ENCODE data around the gene C4orf54. TPM values are rescaled to one million over a fixed set of nuclear protein-coding genes. Genes with fewer than 3 reads are reported as not detected.

The C4orf54 gene
- total and polyA plus RNA-seq, 2 of the 8 experiments (the other 6 are each of a cell fraction or from before 2014, with no cell fraction given), result not detected

DNA sequence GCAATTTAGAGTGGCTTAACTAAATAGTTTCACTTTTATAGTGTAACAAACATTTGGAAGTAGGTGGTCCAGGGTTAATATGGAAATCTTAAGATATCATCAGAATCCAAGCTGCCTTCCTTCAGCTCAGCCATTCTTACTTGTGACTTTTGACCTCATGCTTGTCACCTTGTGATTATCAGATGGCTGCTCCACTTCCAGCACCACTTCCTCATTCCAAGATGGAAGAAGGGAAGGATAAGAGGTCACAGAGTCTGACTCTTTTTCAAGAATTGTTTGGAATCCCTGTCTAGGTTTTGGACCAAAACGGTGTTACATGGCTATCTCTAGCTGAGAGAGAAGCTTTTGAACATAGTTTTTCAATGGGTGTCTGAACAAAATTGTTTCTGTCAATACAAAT is 43.1 kb downstream of the C4orf54 start (continued):
- no peak for TF ChIP-seq CHD1 (IDR thresholded peaks at IDR 0.05; ENCODE audit: low read depth, low read length)
- no peak for TF ChIP-seq HDAC2 (IDR thresholded peaks at IDR 0.05; ENCODE audit: borderline replicate concordance in 1 of 2, low read depth in 2 of 2, low read length in 2 of 2)
- TF ChIP-seq YY1 (IDR thresholded peaks at IDR 0.05; ENCODE audit: low read depth, low read length), result no peak
- no peak for TF ChIP-seq BACH1 (IDR thresholded peaks at IDR 0.05; ENCODE audit: low read length)
